IMR-90 (cell line): ENCODE measurements around the gene SLC2A13. TPM values are rescaled to one million over a fixed set of nuclear protein-coding genes. Genes with fewer than 3 reads are reported as not detected.

Source experiments
- ATAC-seq: fragments of 200-7000 bp; cut with Tn5 transposase; 2 replicates; pipeline ENCODE4 v1.9.1; 2020; ENCODE audit warnings: low read depth, mild to moderate bottlenecking, moderate library complexity
- BruUV-seq: library from RNA; stranded (reverse); fragments of 400-500 nt; replicated peaks from 2 replicates; lab custom pipeline; 2021; lab: Mats Ljungman, UMichigan
- CTCF ChIA-PET: fragments of 300-600 bp; formaldehyde crosslinking; extraction: SDS; loops from one replicate; lab custom pipeline; 2021; ENCODE audit warnings: antibody characterized with exemption; lab: Yijun Ruan, JAX
- POLR2A ChIA-PET: fragments of 300-600 bp; sonication (Branson Sonifier 250); formaldehyde crosslinking; loops from one replicate; lab custom pipeline; 2022; ENCODE audit warnings: antibody characterized with exemption; ENCODE audit not compliant: unreplicated experiment; lab: Charles Lee
- DNase-seq: peaks from one replicate; pipeline ENCODE4 v3.0.0; 2013
- H2AFZ ChIP-seq: replicated peaks from 2 replicates; pipeline ENCODE3; 2013; ENCODE audit warnings: low read length, mild to moderate bottlenecking; ENCODE audit not compliant: poor library complexity
- H2AK5ac ChIP-seq: 2 replicates; pipeline ENCODE4 v1.6.1; 2013; ENCODE audit warnings: low read depth, low read length, inconsistent platforms
- H2AK9ac ChIP-seq: replicated peaks from 2 replicates; pipeline ENCODE3; 2013; ENCODE audit warnings: mild to moderate bottlenecking, low read depth, low read length, moderate library complexity; ENCODE audit not compliant: poor library complexity
- H2BK120ac ChIP-seq: 2 replicates; pipeline ENCODE4 v1.6.1; 2013; ENCODE audit warnings: low read depth, low read length, inconsistent platforms
- H2BK15ac ChIP-seq: 3 replicates; pipeline ENCODE4 v1.6.1; 2013; ENCODE audit warnings: low read depth, low read length, inconsistent platforms
- H2BK20ac ChIP-seq: 2 replicates; pipeline ENCODE4 v1.6.1; 2013; ENCODE audit warnings: low read depth, mild to moderate bottlenecking, inconsistent platforms, low read length, moderate library complexity
- H2BK5ac ChIP-seq: 2 replicates; pipeline ENCODE4 v1.6.1; 2013; ENCODE audit warnings: mild to moderate bottlenecking, low read depth, low read length, inconsistent platforms; ENCODE audit not compliant: poor library complexity, severe bottlenecking
- H3K14ac ChIP-seq: replicated peaks from 2 replicates; pipeline ENCODE4 v1.6.1; 2013; ENCODE audit warnings: low read depth, low read length, inconsistent platforms
- H3K18ac ChIP-seq: 2 replicates; pipeline ENCODE4 v1.6.1; 2013; ENCODE audit warnings: low read depth, low read length, control low read depth
- H3K23ac ChIP-seq: 2 replicates; pipeline ENCODE4 v1.6.1; 2013; ENCODE audit warnings: low read depth, low read length, inconsistent platforms
- H3K27ac ChIP-seq: 2 replicates; pipeline ENCODE4 v1.5.1; 2013; ENCODE audit warnings: mild to moderate bottlenecking, control low read depth, low read length; ENCODE audit not compliant: insufficient read depth
- H3K27me3 ChIP-seq: 2 replicates; pipeline ENCODE4 v1.6.1; 2013; ENCODE audit warnings: low read length; ENCODE audit not compliant: control insufficient read depth, insufficient read depth
- H3K36me3 ChIP-seq: 2 replicates; pipeline ENCODE4 v1.6.1; 2013; ENCODE audit warnings: low read length, mixed read lengths; ENCODE audit not compliant: control insufficient read depth, insufficient read depth
- H3K4ac ChIP-seq: 2 replicates; pipeline ENCODE4 v1.6.1; 2013; ENCODE audit warnings: low read depth, low read length, inconsistent platforms
- H3K4me1 ChIP-seq: 2 replicates; pipeline ENCODE4 v1.6.1; 2013; ENCODE audit warnings: low read length, mixed read lengths; ENCODE audit not compliant: control insufficient read depth, insufficient read depth
- H3K4me2 ChIP-seq: 2 replicates; pipeline ENCODE4 v1.6.1; 2013; ENCODE audit warnings: low read depth, mild to moderate bottlenecking, control low read depth, low read length, moderate library complexity
- H3K4me3 ChIP-seq: 2 replicates; pipeline ENCODE4 v1.5.1; 2013; ENCODE audit warnings: low read depth, mild to moderate bottlenecking, control low read depth, low read length, moderate library complexity; ENCODE audit not compliant: insufficient read depth
- H3K56ac ChIP-seq: 2 replicates; pipeline ENCODE4 v1.6.1; 2013; ENCODE audit warnings: low read length, inconsistent platforms; ENCODE audit not compliant: insufficient read depth; ENCODE audit errors: extremely low read depth
- H3K79me1 ChIP-seq, 2 experiments: 2 replicates each; pipeline ENCODE4 v1.6.1; 2013; ENCODE audit warnings: low read length in 2 of 2, inconsistent platforms in 1 of 2, low read depth in 1 of 2
- H3K9ac ChIP-seq: 2 replicates; pipeline ENCODE4 v1.6.1; 2013; ENCODE audit warnings: low read depth, low read length, control low read depth
- H3K9me1 ChIP-seq: 2 replicates; pipeline ENCODE4 v1.6.1; 2013; ENCODE audit warnings: low read length, inconsistent platforms; ENCODE audit not compliant: insufficient read depth
- H3K9me3 ChIP-seq: 2 replicates; pipeline ENCODE4 v1.6.1; 2013; ENCODE audit warnings: low read length; ENCODE audit not compliant: control insufficient read depth, insufficient read depth
- H4K20me1 ChIP-seq: 2 replicates; pipeline ENCODE4 v1.6.1; 2013; ENCODE audit warnings: low read length, inconsistent platforms; ENCODE audit not compliant: insufficient read depth
- H4K5ac ChIP-seq: 2 replicates; pipeline ENCODE4 v1.6.1; 2013; ENCODE audit warnings: mild to moderate bottlenecking, low read depth, low read length, control low read depth
- H4K8ac ChIP-seq, 2 experiments: 2 replicates each; pipeline ENCODE4 v1.6.1; 2013; ENCODE audit warnings: low read depth in 2 of 2, low read length in 2 of 2, control low read depth in 1 of 2, inconsistent platforms in 1 of 2
- H4K91ac ChIP-seq: 2 replicates; pipeline ENCODE4 v1.6.1; 2013; ENCODE audit warnings: low read depth, low read length, inconsistent platforms; ENCODE audit not compliant: insufficient read depth
- BHLHE40 ChIP-seq: fragments of 150-350 bp; IDR thresholded peaks from 2 replicates; pipeline ENCODE4 v1.6.1; 2016; ENCODE audit warnings: mild to moderate bottlenecking, low read depth, low read length
- CEBPB ChIP-seq: IDR thresholded peaks from 2 replicates; pipeline ENCODE4 v1.6.1; 2012; ENCODE audit warnings: low read depth, low read length, improper control_type of control experiment
- CHD1 ChIP-seq: IDR thresholded peaks from 2 replicates; pipeline ENCODE4 v1.6.1; 2012; ENCODE audit warnings: low read depth, low read length, improper control_type of control experiment
- CTCF ChIP-seq: conservative IDR thresholded peaks from 2 replicates; pipeline ENCODE4 v1.5.1; 2012; ENCODE audit warnings: mild to moderate bottlenecking, low read depth, low read length, improper control_type of control experiment
- ELK1 ChIP-seq: fragments of 150-350 bp; IDR thresholded peaks from 2 replicates; pipeline ENCODE4 v1.6.1; 2016; ENCODE audit warnings: low read depth, mild to moderate bottlenecking, low read length, moderate library complexity, borderline replicate concordance
- FOS ChIP-seq: fragments of 150-350 bp; IDR thresholded peaks from 2 replicates; pipeline ENCODE4 v1.6.1; 2016; ENCODE audit warnings: low read depth, low read length
- MAFK ChIP-seq: IDR thresholded peaks from 2 replicates; pipeline ENCODE4 v1.6.1; 2012; ENCODE audit warnings: low read depth, low read length, improper control_type of control experiment
- MAZ ChIP-seq: IDR thresholded peaks from 2 replicates; pipeline ENCODE4 v1.6.1; 2012; ENCODE audit warnings: low read depth, mild to moderate bottlenecking, low read length, improper control_type of control experiment, moderate library complexity, borderline replicate concordance
- MXI1 ChIP-seq: IDR thresholded peaks from 2 replicates; pipeline ENCODE4 v1.6.1; 2012; ENCODE audit warnings: low read depth, mild to moderate bottlenecking, low read length, moderate library complexity, borderline replicate concordance
- NFE2L2 ChIP-seq: fragments of 150-350 bp; IDR thresholded peaks from 2 replicates; pipeline ENCODE4 v1.6.1; 2016; ENCODE audit warnings: low read depth, mild to moderate bottlenecking, low read length
- POLR2A ChIP-seq: IDR thresholded peaks from 2 replicates; pipeline ENCODE4 v1.6.1; 2012; ENCODE audit warnings: mild to moderate bottlenecking, low read depth, low read length
- RAD21 ChIP-seq: IDR thresholded peaks from 2 replicates; pipeline ENCODE4 v1.6.1; 2012; ENCODE audit warnings: low read length, improper control_type of control experiment
- RFX5 ChIP-seq: IDR thresholded peaks from 2 replicates; pipeline ENCODE4 v1.8.0; 2012; ENCODE audit warnings: low read depth, mild to moderate bottlenecking, low read length, moderate library complexity
- SMC3 ChIP-seq: fragments of 150-350 bp; IDR thresholded peaks from 2 replicates; pipeline ENCODE4 v1.6.1; 2016; ENCODE audit warnings: low read depth, mild to moderate bottlenecking, antibody characterized with exemption, low read length, moderate library complexity
- USF2 ChIP-seq: fragments of 150-350 bp; IDR thresholded peaks from 2 replicates; pipeline ENCODE4 v1.6.1; 2017; ENCODE audit warnings: mild to moderate bottlenecking, antibody characterized with exemption, low read length, low read depth
- WGBS, 2 experiments: methylation state at CpG; one replicate each; pipeline versions ENCODE4 v1.1.5 to v1.1.7; 2013; ENCODE audit warnings: missing lambda C conversion rate in 2 of 2; ENCODE audit not compliant: insufficient read length in 1 of 2; ENCODE audit errors: extremely low coverage in 2 of 2; 5-methylcytosine and 5-hydroxymethylcytosine counted together
- dilution Hi-C: fragments of 300-500 bp; cut with HindIII; formaldehyde crosslinking; loops from one replicate; pipeline ENCODE4 v1.14.3; 2018; ENCODE audit warnings: low sequenced_read_pairs; ENCODE audit not compliant: unreplicated experiment
- in situ Hi-C: fragments of 300-500 bp; cut with MboI; formaldehyde crosslinking; loops from 3 replicates; pipeline ENCODE4 v1.14.3; 2019; ENCODE audit warnings: low sequenced_read_pairs, inconsistent platforms, mixed read lengths
- intact Hi-C: fragments of 100-400 bp; cut with micrococcal nuclease; formaldehyde crosslinking; loops from 2 replicates; pipeline ENCODE4 v1.10.0; 2022
- polyA plus RNA-seq, 3 experiments: library from polyadenylated mRNA; depleted of rRNA; stranded (reverse); fragments of >200 nt; gene quantifications; 2 replicates each; pipeline ENCODE4 v1.2.3, GENCODE V29; 2012; ENCODE audit warnings: low replicate concordance in 1 of 3
- total RNA-seq: library from RNA; depleted of rRNA; stranded (reverse); fragments of >200 nt; gene quantifications from 2 replicates; pipeline ENCODE4 v1.2.3, GENCODE V29; 2012

Gene SLC2A13
- total and polyA plus RNA-seq, 2 of the 4 experiments (the other 2 are of a cell fraction), result 1.5 to 3.9 TPM

- Histone ChIP-seq H3K79me1 (peaks cover 6 to 7% of the 10 kb centered on the region in 2 experiments; a peak in 2 of 4 replicates), H4K20me1 (no peaks in the 10 kb centered on the region), H3K4me1 (peaks cover 3% of the 10 kb centered on the region; the same call in 1 of the 2 replicates), H4K91ac (no peak overlapping the region), H4K5ac (no peak overlapping the region), H2BK5ac (no peak overlapping the region), H2AK5ac (no peak overlapping the region), H4K8ac (no peak overlapping the region), H3K14ac (no peak overlapping the region), H3K9ac (no peak overlapping the region), H2BK20ac (no peak overlapping the region), H3K4me2 (peak overlapping the region; percentile 79), H2BK15ac (no peak overlapping the region), H3K4ac (no peak overlapping the region), H3K27me3 (0 out of 2 replicates have a peak, but pooled peaks cover 2% of the 10 kb centered on the region), H2AFZ (no peak overlapping the region), H2AK9ac (no peak overlapping the region), H3K9me3 (no peaks in the 10 kb centered on the region), H3K36me3 (no peaks in the 10 kb centered on the region), H3K18ac (no peak overlapping the region), H3K56ac (no peak overlapping the region), H3K4me3 (peak overlapping the region; percentile 42; the same call in 1 of the 2 replicates), H3K23ac (no peak overlapping the region), H3K9me1 (no peaks in the 10 kb centered on the region), H2BK120ac (no peak overlapping the region), H3K27ac (no peak overlapping the region)
- WGBS, 2 experiments, result 17% methylated on average over 3 of the region's 19 CpGs; no CpG with 5 or more reads in 1 of the 2 experiments
- BruUV-seq, result no TSS peak
- ChIA-PET POLR2A (no interaction called here), CTCF (interaction anchor here (0.6 to 2.9 kb wide), 11 partner anchors 10 to 342 kb away, joined by 3 to 19 read pairs (median 4); no protein-coding TSS in a partner anchor)
- intact Hi-C loops (loop anchor here (1.0 kb wide), 2 partner anchors 96 to 342 kb away; no protein-coding TSS in a partner anchor), in situ Hi-C loops (loop anchor here (5.0 to 25.0 kb wide), 3 partner anchors 95 to 795 kb away; no protein-coding TSS in a partner anchor), dilution Hi-C loops (no loop called here)
- ATAC-seq (peak; percentile 7), DNase-seq (peak; percentile 79)
- TF ChIP-seq FOS, result no peak
- TF ChIP-seq RFX5, result no peak
- TF ChIP-seq CEBPB, result no peak
- TF ChIP-seq USF2, result no peak
- TF ChIP-seq BHLHE40, result no peak
- no peak for TF ChIP-seq NFE2L2
- no peak for TF ChIP-seq MAZ
- TF ChIP-seq MXI1, result peak; percentile 35; the same call in 1 of the 2 replicates
- TF ChIP-seq CTCF, result peak; percentile 87
- no peak for TF ChIP-seq MAFK
- TF ChIP-seq POLR2A, result no peak
- peak; percentile 77 for TF ChIP-seq RAD21
- no peak for TF ChIP-seq ELK1
- no peak for TF ChIP-seq CHD1
- TF ChIP-seq SMC3, result peak; percentile 90
Measured at GRCh38 chr12:40107098-40107802, 1.4 kb upstream of the SLC2A13 start.
